GM10248 (cell line): ENCODE data around the gene ACSS2.

Experiments
- CTCF ChIA-PET: fragments of 300-600 bp; sonication (Branson Sonifier 250); formaldehyde crosslinking; extraction: SDS; loops from one replicate; lab custom pipeline; 2021; ENCODE audit warnings: antibody characterized with exemption; lab: Yijun Ruan, JAX
- POLR2A ChIA-PET: fragments of 350-650 bp; sonication (Branson Sonifier 250); formaldehyde crosslinking; extraction: SDS; loops from one replicate; lab custom pipeline; 2020; ENCODE audit warnings: antibody characterized with exemption; lab: Yijun Ruan, JAX
- DNase-seq: peaks from one replicate; pipeline ENCODE4 v3.0.0; 2012; ENCODE audit errors: extremely low spot score
- TF ChIP-seq, protein P1 (sequence below): IDR thresholded peaks from 2 replicates; pipeline ENCODE4 v1.5.1; 2012; ENCODE audit warnings: mild to moderate bottlenecking, low read depth; ENCODE audit errors: extremely low read depth, missing control alignments, control extremely low read depth

The ACSS2 gene

DNA sequence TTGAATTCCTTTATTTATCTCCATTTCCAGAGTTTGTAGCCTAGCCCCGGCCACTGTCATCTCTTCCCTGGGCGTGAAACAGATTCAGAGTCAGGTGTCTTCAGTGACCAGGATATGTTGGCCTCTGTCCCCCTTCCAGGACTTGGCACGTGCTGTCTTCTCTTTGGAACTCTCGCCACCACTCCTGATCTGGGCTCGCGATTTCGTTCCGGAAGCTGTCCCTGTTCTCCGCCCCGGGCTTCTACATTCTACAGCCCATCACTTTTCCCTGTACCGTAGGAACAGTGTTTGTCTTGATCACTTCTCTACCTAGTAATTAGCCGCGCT, 78.5 kb downstream of the ACSS2 start:
- CTCF ChIA-PET = interaction anchor here (2.1 to 5.0 kb wide), 2 partner anchors 9 to 80 kb away, joined by 6 to 55 read pairs; partner anchors contain the start of genes ACSS2 and GGT7
- TF ChIP-seq, protein P1, sequence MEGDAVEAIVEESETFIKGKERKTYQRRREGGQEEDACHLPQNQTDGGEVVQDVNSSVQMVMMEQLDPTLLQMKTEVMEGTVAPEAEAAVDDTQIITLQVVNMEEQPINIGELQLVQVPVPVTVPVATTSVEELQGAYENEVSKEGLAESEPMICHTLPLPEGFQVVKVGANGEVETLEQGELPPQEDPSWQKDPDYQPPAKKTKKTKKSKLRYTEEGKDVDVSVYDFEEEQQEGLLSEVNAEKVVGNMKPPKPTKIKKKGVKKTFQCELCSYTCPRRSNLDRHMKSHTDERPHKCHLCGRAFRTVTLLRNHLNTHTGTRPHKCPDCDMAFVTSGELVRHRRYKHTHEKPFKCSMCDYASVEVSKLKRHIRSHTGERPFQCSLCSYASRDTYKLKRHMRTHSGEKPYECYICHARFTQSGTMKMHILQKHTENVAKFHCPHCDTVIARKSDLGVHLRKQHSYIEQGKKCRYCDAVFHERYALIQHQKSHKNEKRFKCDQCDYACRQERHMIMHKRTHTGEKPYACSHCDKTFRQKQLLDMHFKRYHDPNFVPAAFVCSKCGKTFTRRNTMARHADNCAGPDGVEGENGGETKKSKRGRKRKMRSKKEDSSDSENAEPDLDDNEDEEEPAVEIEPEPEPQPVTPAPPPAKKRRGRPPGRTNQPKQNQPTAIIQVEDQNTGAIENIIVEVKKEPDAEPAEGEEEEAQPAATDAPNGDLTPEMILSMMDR = no peak
- DNase-seq = no peak

DNA sequence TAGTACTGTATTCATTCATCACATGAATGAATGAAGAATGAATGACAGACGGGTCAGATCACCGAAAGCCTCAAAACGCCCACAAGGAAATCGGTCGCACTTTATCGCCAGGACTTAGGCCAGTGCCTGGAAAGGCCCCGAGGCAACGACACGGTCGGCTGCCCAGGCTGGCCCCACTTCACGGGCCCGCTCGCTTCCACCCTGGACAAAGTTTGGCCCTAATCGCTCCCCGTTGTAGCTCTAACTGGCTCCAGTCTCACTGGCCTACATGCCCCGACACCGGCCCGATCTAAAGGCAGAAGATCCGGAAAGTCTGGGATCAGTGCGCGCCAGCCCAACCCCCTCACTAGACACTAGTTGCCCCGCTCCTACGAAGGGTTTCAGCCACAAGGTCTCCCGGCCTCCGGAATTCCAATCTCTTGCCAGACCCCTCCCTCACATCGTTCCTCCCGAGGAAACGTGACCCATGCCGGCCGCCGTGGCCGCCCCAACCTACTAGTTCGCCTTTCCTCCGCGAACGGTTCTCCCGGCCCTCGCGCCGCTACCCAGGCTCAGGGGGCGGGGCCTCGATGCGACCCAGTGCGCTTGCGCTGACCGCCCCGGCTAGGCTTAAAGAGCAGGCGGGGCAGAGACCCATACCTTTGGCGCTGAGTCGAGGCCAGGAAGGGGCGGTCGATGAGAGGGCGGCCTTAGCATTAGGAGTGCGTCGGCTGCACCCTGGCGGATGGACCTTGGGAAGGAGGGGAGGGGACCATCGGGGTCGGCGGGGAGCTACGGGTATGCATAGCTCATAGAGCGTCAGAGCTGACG, 79.0 kb downstream of the ACSS2 start, which contains the start of the genes GSS and MYH7B:
TSS of gene GSS (minus strand) at position 576 of the 810 bp plus-strand sequence. CDS start 3,954 bp downstream, outside the sequence.
TSS of gene MYH7B (plus strand) at position 638 of the 810 bp plus-strand sequence. CDS start 22,138 bp downstream, outside the sequence.
- TF ChIP-seq, protein P1 = peak; percentile 50
- peak; percentile 97 for DNase-seq
- POLR2A ChIA-PET = interaction anchor here (0.5 to 1.0 kb wide), 4 partner anchors 13 to 262 kb away, joined by 3 to 5 read pairs (median 4); no protein-coding TSS in a partner anchor
- CTCF ChIA-PET = interaction anchor here (0.6 to 5.0 kb wide), 5 partner anchors 9 to 86 kb away, joined by 3 to 55 read pairs (median 4); partner anchors contain the start of genes ACSS2 and GGT7

More for the DNA sequence above, 78.5 kb downstream of the ACSS2 start:
- POLR2A ChIA-PET = no interaction called here

DNA sequence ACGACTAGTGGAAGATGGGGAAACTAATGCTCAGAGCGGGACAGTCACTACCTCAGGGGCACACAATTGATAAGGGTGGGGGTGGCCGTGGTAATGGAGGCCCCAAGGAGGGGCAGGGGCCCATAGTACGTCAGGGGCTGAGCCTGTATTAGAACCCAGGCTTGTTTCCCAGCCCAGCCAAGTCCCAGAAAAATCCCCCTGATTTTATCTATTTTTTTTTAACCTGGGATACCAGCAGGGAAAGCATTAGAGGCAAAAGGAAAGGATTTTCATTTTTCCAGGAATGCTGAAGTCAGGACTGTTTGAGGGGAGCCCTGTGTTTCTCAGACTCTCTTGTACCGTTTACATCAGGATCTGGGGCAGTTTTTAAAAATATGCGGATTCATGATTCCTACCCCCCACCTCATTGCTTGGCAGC, 79.6 kb downstream of the ACSS2 start:
- TF ChIP-seq, protein P1 = no peak
- DNase-seq = no peak
- CTCF ChIA-PET = interaction anchor here (0.6 to 5.0 kb wide), 5 partner anchors 8 to 87 kb away, joined by 3 to 55 read pairs (median 4); partner anchors contain the start of genes ACSS2 and GGT7
- POLR2A ChIA-PET = interaction anchor here (0.5 to 1.0 kb wide), 3 partner anchors 13 to 263 kb away, joined by 3 to 4 read pairs (median 3); no protein-coding TSS in a partner anchor

DNA sequence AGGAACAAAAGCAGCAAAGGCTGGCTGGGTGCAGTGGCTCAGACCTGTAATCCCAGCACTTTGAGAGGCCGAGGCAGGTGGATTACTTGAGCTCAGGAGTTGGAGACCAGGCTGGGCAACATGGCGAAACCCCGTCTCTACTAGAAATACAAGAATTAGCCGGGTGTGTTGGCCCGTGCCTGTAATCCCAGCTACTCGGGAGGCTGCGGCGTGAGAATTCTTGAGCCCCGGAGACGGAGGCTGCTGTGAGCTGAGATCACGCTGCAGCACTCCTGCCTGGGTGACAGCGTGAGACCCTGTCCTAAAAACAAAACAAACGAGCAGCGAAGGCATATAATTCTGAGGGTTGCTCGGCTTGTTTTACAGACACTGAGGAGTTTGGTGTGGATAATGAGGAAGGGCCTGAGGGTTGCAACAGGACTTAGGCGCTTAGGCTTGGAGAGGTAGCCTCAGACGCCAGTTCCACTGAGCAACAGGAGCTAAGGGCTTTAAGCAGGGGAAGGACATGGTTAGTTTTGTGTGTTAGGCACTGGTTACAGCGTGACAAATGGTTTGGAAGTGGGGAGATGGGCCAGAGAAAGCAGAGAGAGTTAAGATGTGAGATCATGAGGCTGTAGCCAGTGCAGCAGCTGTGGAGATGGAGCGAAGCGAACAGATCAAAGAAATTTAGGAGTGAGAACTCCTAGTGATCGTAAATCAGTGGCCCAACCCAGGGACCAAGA, 80.5 kb downstream of the ACSS2 start:
- ChIA-PET CTCF (interaction anchor here (1.4 to 5.0 kb wide), 4 partner anchors 11 to 82 kb away, joined by 3 to 55 read pairs (median 5); partner anchors contain the start of genes ACSS2 and GGT7), POLR2A (no interaction called here)
- TF ChIP-seq, protein P1 = no peak
- DNase-seq = no peak

DNA sequence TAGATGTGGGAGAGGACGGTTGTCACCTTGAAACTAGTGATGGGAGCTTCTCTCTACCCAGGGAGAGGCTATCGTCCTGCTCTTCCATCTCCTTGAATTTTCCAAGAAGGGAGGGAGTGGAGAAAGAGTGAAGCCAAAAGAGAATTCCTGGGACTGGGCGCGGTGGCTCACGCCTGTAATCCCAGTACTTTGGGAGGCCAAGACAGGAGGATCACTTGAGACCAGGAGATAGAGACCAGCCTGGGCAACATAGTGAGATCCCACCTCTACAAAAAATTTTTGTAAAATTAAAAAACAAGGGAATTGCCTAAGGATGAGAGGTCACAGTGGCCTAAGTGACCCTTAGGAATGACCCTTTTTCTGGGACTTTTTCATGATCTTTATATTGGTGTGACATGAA, 88.1 kb downstream of the ACSS2 start:
- ChIA-PET POLR2A (no interaction called here), CTCF (interaction anchor here (1.2 kb wide), 1 partner anchor 9 kb away, joined by 3 read pairs; the partner anchor contains the start of genes GSS and MYH7B)
- TF ChIP-seq, protein P1 = no peak
- DNase-seq = no peak

DNA sequence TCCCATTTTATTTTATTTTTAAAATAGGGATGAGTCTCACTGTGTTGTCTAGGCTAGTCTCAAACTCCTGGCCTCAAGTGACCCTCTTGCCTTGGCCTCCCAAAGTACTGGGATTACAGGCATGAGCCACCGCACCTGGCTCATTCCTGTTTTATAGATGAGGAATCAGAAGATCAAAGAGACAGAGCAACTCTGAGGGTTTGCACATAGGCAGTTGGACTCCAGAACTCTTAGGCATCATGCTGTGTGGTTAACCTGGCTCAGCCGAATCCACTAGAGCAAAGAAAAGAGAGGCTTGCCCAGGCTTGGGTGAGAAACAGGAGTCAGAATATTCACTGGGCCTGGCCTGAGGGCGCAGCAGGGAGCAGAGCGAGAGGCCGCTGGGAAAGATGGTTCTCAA, 88.6 kb downstream of the ACSS2 start:
- no peak for DNase-seq
- CTCF ChIA-PET = no interaction called here
- POLR2A ChIA-PET = no interaction called here
- TF ChIP-seq, protein P1 = no peak
